Measurements from ENCODE around the gene BNIP3.

Gene BNIP3

GRCh38 chr10:131960631-131961046, 21.1 kb downstream of the BNIP3 start:
- TF ChIP-seq GATA2 (IDR thresholded peaks at IDR 0.05; ENCODE audit: low read depth, low read length): no peak
- no peak for TF ChIP-seq GATA3 (IDR thresholded peaks at IDR 0.05; ENCODE audit: low read depth, low read length)

GRCh38 chr10:131959841-131960240, 21.9 kb downstream of the BNIP3 start:
- no peak for TF ChIP-seq GATA2 (IDR thresholded peaks at IDR 0.05; ENCODE audit: low read depth, low read length)
- no peak for TF ChIP-seq GATA3 (IDR thresholded peaks at IDR 0.05; ENCODE audit: low read depth, low read length)

- TF ChIP-seq GATA2 (IDR thresholded peaks at IDR 0.05; ENCODE audit: low read depth, low read length) (no peak), GATA3 (IDR thresholded peaks at IDR 0.05; ENCODE audit: low read depth, low read length) (no peak)
Observed at GRCh38 chr10:131955591-131956340, 26.0 kb downstream of the BNIP3 start.

GRCh38 chr10:131954356-131954965, 27.3 kb downstream of the BNIP3 start:
- TF ChIP-seq GATA3 (IDR thresholded peaks at IDR 0.05; ENCODE audit: low read depth, low read length): no peak
- TF ChIP-seq GATA2 (IDR thresholded peaks at IDR 0.05; ENCODE audit: low read depth, low read length): no peak

GRCh38 chr10:131949041-131949862, 32.5 kb downstream of the BNIP3 start:
- TF ChIP-seq GATA2 (IDR thresholded peaks at IDR 0.05; ENCODE audit: low read depth, low read length) (no peak), GATA3 (IDR thresholded peaks at IDR 0.05; ENCODE audit: low read depth, low read length) (no peak)

GRCh38 chr10:131948501-131948900, 33.2 kb downstream of the BNIP3 start:
- TF ChIP-seq GATA3 (IDR thresholded peaks at IDR 0.05; ENCODE audit: low read depth, low read length): no peak
- TF ChIP-seq GATA2 (IDR thresholded peaks at IDR 0.05; ENCODE audit: low read depth, low read length): no peak

GRCh38 chr10:131947631-131948347, 33.9 kb downstream of the BNIP3 start:
- no peak for TF ChIP-seq GATA2 (IDR thresholded peaks at IDR 0.05; ENCODE audit: low read depth, low read length)

- TF ChIP-seq GATA3 (IDR thresholded peaks at IDR 0.05; ENCODE audit: low read depth, low read length) (no peak), GATA2 (IDR thresholded peaks at IDR 0.05; ENCODE audit: low read depth, low read length) (no peak)
Observed at GRCh38 chr10:131946880-131947279, 34.8 kb downstream of the BNIP3 start.

GRCh38 chr10:131946321-131946751, 35.4 kb downstream of the BNIP3 start:
- TF ChIP-seq GATA2 (IDR thresholded peaks at IDR 0.05; ENCODE audit: low read depth, low read length): no peak

GRCh38 chr10:131944976-131945695, 36.6 kb downstream of the BNIP3 start:
- TF ChIP-seq GATA2 (IDR thresholded peaks at IDR 0.05; ENCODE audit: low read depth, low read length): no peak
- no peak for TF ChIP-seq GATA3 (IDR thresholded peaks at IDR 0.05; ENCODE audit: low read depth, low read length)

GRCh38 chr10:131944412-131944811, 37.3 kb downstream of the BNIP3 start:
- TF ChIP-seq GATA2 (IDR thresholded peaks at IDR 0.05; ENCODE audit: low read depth, low read length) (no peak), GATA3 (IDR thresholded peaks at IDR 0.05; ENCODE audit: low read depth, low read length) (no peak)

GRCh38 chr10:131943021-131943814, 38.5 kb downstream of the BNIP3 start:
- TF ChIP-seq GATA3 (IDR thresholded peaks at IDR 0.05; ENCODE audit: low read depth, low read length) (no peak), GATA2 (IDR thresholded peaks at IDR 0.05; ENCODE audit: low read depth, low read length) (no peak)

GRCh38 chr10:131942455-131942854, 39.3 kb downstream of the BNIP3 start:
- TF ChIP-seq GATA3 (IDR thresholded peaks at IDR 0.05; ENCODE audit: low read depth, low read length) (no peak), GATA2 (IDR thresholded peaks at IDR 0.05; ENCODE audit: low read depth, low read length) (no peak)

Measured in SH-SY5Y (cell line).